HEK293 (cell line): ENCODE measurements around the gene IL6R.

Source experiments
- MZF1 ChIP-seq: fragments of 450-650 bp; formaldehyde crosslinking; IDR thresholded peaks from 2 replicates; pipeline ENCODE4 v1.5.1; 2017; ENCODE audit warnings: missing biosample characterization, missing genetic modification characterization, borderline replicate concordance
- SALL2 ChIP-seq: fragments of 450-650 bp; formaldehyde crosslinking; IDR thresholded peaks from 2 replicates; pipeline ENCODE4 v1.5.0; 2017; ENCODE audit warnings: missing biosample characterization, mild to moderate bottlenecking, missing genetic modification characterization, borderline replicate concordance
- ZFP69B ChIP-seq: fragments of 450-650 bp; formaldehyde crosslinking; IDR thresholded peaks from 2 replicates; pipeline ENCODE4 v1.5.1; 2016; ENCODE audit warnings: missing biosample characterization, missing genetic modification characterization
- ZNF112 ChIP-seq: fragments of 450-650 bp; formaldehyde crosslinking; IDR thresholded peaks from 2 replicates; pipeline ENCODE4 v1.5.0; 2017; ENCODE audit warnings: missing biosample characterization, missing genetic modification characterization
- ZNF175 ChIP-seq: fragments of 450-650 bp; formaldehyde crosslinking; IDR thresholded peaks from 2 replicates; pipeline ENCODE4 v1.5.1; 2016; ENCODE audit warnings: missing biosample characterization, missing genetic modification characterization
- ZNF366 ChIP-seq: fragments of 450-650 bp; formaldehyde crosslinking; conservative IDR thresholded peaks from 2 replicates; pipeline ENCODE4 v1.5.1; 2016; ENCODE audit warnings: missing biosample characterization, missing genetic modification characterization
- ZNF529 ChIP-seq: fragments of 450-650 bp; formaldehyde crosslinking; IDR thresholded peaks from 2 replicates; pipeline ENCODE4 v1.5.1; 2017; ENCODE audit warnings: missing genetic modification characterization, missing biosample characterization; ENCODE audit not compliant: insufficient replicate concordance
- ZNF558 ChIP-seq: fragments of 450-650 bp; formaldehyde crosslinking; IDR thresholded peaks from 2 replicates; pipeline ENCODE4 v1.5.1; 2016; ENCODE audit warnings: missing biosample characterization, missing genetic modification characterization
- ZNF610 ChIP-seq: fragments of 450-650 bp; formaldehyde crosslinking; IDR thresholded peaks from 2 replicates; pipeline ENCODE4 v1.5.1; 2016; ENCODE audit warnings: missing biosample characterization, missing genetic modification characterization, borderline replicate concordance
- ZNF626 ChIP-seq: fragments of 450-650 bp; sonication (Bioruptor Pico); formaldehyde crosslinking; IDR thresholded peaks from 2 replicates; pipeline ENCODE4 v1.5.1; 2018; ENCODE audit warnings: missing biosample characterization, missing genetic modification characterization, inconsistent platforms
- ZNF76 ChIP-seq: fragments of 450-650 bp; formaldehyde crosslinking; IDR thresholded peaks from 2 replicates; pipeline ENCODE4; 2016; ENCODE audit warnings: low read depth, missing biosample characterization, missing genetic modification characterization, borderline replicate concordance
- ZNF768 ChIP-seq: fragments of 450-650 bp; formaldehyde crosslinking; IDR thresholded peaks from 2 replicates; pipeline ENCODE4 v1.5.1; 2018; ENCODE audit warnings: missing biosample characterization, mild to moderate bottlenecking, missing genetic modification characterization
- ZSCAN30 ChIP-seq: fragments of 450-650 bp; IDR thresholded peaks from 2 replicates; pipeline ENCODE4 v1.5.1; 2018; ENCODE audit warnings: missing biosample characterization, mild to moderate bottlenecking, missing genetic modification characterization, moderate library complexity
- ZXDB ChIP-seq: fragments of 450-650 bp; formaldehyde crosslinking; IDR thresholded peaks from 2 replicates; pipeline ENCODE4 v1.5.1; 2016; ENCODE audit warnings: missing biosample characterization, missing genetic modification characterization
- TF ChIP-seq, protein P1 (sequence below): fragments of 450-650 bp; formaldehyde crosslinking; IDR thresholded peaks from 2 replicates; pipeline ENCODE4 v1.5.1; 2017; ENCODE audit warnings: missing biosample characterization, missing genetic modification characterization
- TF ChIP-seq, protein P2 (sequence below): fragments of 450-650 bp; formaldehyde crosslinking; IDR thresholded peaks from 2 replicates; pipeline ENCODE4 v1.5.1; 2016; ENCODE audit warnings: missing biosample characterization, missing genetic modification characterization
- TF ChIP-seq, protein P3 (sequence below): fragments of 450-650 bp; formaldehyde crosslinking; IDR thresholded peaks from 2 replicates; pipeline ENCODE4 v1.5.1; 2016; ENCODE audit warnings: missing biosample characterization, missing genetic modification characterization
- TF ChIP-seq, protein P4 (sequence below): fragments of 450-650 bp; formaldehyde crosslinking; IDR thresholded peaks from 2 replicates; pipeline ENCODE4 v1.5.1; 2016; ENCODE audit warnings: missing biosample characterization, missing genetic modification characterization
- TF ChIP-seq, protein P5 (sequence below): fragments of 450-650 bp; formaldehyde crosslinking; IDR thresholded peaks from 2 replicates; pipeline ENCODE4 v1.5.1; 2016; ENCODE audit warnings: missing biosample characterization, missing genetic modification characterization
- TF ChIP-seq, protein P6 (sequence below): fragments of 450-650 bp; formaldehyde crosslinking; IDR thresholded peaks from 2 replicates; pipeline ENCODE4 v1.5.1; 2016; ENCODE audit warnings: missing biosample characterization, missing genetic modification characterization
- TF ChIP-seq, protein P7 (sequence below): fragments of 450-650 bp; formaldehyde crosslinking; conservative IDR thresholded peaks from 2 replicates; pipeline ENCODE4 v1.5.1; 2016; ENCODE audit warnings: low read depth, missing biosample characterization, missing genetic modification characterization
- TF ChIP-seq, protein P8 (sequence below): fragments of 450-650 bp; formaldehyde crosslinking; IDR thresholded peaks from 2 replicates; pipeline ENCODE4 v1.5.1; 2016; ENCODE audit warnings: missing biosample characterization, missing genetic modification characterization

Gene IL6R

DNA sequence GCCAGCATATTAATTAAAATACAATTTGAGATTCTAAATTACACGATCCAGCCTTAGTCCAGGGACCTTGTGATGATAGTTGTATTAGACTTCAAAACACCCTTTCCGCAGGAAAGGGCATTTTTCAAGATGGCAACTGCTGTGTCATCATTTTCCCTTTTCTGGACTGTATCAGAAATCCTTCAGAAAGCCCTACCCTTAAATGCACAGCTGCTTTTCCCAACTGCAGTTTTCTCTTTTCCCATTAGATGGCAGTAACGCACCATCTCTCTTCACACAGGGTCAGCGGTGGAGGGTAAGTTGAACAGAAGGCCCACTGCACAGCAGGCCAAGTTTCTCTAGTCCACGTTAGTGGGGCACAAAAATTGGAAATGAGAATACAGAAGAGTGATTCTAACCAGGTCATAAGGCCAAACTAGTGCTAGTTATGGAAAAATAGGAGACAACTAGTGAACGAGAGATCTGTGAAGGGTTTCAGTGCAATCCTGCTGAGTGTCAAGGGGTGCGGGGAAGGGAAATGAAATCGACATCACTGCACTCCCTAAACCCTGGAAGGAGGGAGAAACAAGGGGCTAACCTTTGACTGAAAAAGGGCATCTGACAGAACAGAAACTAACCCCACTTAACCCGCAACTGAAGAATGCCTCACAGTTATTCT, 74.8 kb downstream of the IL6R start (continued):
- TF ChIP-seq, protein P1, sequence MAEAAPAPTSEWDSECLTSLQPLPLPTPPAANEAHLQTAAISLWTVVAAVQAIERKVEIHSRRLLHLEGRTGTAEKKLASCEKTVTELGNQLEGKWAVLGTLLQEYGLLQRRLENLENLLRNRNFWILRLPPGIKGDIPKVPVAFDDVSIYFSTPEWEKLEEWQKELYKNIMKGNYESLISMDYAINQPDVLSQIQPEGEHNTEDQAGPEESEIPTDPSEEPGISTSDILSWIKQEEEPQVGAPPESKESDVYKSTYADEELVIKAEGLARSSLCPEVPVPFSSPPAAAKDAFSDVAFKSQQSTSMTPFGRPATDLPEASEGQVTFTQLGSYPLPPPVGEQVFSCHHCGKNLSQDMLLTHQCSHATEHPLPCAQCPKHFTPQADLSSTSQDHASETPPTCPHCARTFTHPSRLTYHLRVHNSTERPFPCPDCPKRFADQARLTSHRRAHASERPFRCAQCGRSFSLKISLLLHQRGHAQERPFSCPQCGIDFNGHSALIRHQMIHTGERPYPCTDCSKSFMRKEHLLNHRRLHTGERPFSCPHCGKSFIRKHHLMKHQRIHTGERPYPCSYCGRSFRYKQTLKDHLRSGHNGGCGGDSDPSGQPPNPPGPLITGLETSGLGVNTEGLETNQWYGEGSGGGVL (tag by site-specific recombination): no peak
- TF ChIP-seq ZNF112: no peak
- TF ChIP-seq, protein P2, sequence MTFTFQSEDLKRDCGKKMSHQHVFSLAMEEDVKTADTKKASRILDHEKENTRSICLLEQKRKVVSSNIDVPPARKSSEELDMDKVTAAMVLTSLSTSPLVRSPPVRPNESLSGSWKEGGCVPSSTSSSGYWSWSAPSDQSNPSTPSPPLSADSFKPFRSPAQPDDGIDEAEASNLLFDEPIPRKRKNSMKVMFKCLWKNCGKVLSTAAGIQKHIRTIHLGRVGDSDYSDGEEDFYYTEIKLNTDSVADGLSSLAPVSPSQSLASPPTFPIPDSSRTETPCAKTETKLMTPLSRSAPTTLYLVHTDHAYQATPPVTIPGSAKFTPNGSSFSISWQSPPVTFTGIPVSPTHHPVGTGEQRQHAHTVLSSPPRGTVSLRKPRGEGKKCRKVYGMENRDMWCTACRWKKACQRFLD: no peak
- TF ChIP-seq, protein P3, sequence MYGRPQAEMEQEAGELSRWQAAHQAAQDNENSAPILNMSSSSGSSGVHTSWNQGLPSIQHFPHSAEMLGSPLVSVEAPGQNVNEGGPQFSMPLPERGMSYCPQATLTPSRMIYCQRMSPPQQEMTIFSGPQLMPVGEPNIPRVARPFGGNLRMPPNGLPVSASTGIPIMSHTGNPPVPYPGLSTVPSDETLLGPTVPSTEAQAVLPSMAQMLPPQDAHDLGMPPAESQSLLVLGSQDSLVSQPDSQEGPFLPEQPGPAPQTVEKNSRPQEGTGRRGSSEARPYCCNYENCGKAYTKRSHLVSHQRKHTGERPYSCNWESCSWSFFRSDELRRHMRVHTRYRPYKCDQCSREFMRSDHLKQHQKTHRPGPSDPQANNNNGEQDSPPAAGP (tag by site-specific recombination): 0 out of 2 replicates have a peak, but pooled peaks have one; percentile 34
- no peak for TF ChIP-seq ZFP69B (tag by site-specific recombination)
- TF ChIP-seq ZNF529 (tag by site-specific recombination): no peak
- peak; percentile 75; the same call in 1 of the 2 replicates for TF ChIP-seq ZNF768 (tag by site-specific recombination)
- TF ChIP-seq SALL2 (tag by site-specific recombination): no peak
- TF ChIP-seq ZSCAN30 (tag by site-specific recombination): peak; percentile 73; the same call in 1 of the 2 replicates
- no peak for TF ChIP-seq ZNF175 (tag by site-specific recombination)
- TF ChIP-seq MZF1 (tag by site-specific recombination): no peak
- no peak for TF ChIP-seq ZNF610 (tag by site-specific recombination)
- no peak for TF ChIP-seq ZNF76
- TF ChIP-seq ZNF558 (tag by site-specific recombination): no peak; the same call in 1 of the 2 replicates
- TF ChIP-seq, protein P4, sequence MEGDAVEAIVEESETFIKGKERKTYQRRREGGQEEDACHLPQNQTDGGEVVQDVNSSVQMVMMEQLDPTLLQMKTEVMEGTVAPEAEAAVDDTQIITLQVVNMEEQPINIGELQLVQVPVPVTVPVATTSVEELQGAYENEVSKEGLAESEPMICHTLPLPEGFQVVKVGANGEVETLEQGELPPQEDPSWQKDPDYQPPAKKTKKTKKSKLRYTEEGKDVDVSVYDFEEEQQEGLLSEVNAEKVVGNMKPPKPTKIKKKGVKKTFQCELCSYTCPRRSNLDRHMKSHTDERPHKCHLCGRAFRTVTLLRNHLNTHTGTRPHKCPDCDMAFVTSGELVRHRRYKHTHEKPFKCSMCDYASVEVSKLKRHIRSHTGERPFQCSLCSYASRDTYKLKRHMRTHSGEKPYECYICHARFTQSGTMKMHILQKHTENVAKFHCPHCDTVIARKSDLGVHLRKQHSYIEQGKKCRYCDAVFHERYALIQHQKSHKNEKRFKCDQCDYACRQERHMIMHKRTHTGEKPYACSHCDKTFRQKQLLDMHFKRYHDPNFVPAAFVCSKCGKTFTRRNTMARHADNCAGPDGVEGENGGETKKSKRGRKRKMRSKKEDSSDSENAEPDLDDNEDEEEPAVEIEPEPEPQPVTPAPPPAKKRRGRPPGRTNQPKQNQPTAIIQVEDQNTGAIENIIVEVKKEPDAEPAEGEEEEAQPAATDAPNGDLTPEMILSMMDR: peak; percentile 64; the same call in 1 of the 2 replicates
- TF ChIP-seq, protein P5, sequence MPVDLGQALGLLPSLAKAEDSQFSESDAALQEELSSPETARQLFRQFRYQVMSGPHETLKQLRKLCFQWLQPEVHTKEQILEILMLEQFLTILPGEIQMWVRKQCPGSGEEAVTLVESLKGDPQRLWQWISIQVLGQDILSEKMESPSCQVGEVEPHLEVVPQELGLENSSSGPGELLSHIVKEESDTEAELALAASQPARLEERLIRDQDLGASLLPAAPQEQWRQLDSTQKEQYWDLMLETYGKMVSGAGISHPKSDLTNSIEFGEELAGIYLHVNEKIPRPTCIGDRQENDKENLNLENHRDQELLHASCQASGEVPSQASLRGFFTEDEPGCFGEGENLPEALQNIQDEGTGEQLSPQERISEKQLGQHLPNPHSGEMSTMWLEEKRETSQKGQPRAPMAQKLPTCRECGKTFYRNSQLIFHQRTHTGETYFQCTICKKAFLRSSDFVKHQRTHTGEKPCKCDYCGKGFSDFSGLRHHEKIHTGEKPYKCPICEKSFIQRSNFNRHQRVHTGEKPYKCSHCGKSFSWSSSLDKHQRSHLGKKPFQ (tag by site-specific recombination): no peak
- TF ChIP-seq, protein P6, sequence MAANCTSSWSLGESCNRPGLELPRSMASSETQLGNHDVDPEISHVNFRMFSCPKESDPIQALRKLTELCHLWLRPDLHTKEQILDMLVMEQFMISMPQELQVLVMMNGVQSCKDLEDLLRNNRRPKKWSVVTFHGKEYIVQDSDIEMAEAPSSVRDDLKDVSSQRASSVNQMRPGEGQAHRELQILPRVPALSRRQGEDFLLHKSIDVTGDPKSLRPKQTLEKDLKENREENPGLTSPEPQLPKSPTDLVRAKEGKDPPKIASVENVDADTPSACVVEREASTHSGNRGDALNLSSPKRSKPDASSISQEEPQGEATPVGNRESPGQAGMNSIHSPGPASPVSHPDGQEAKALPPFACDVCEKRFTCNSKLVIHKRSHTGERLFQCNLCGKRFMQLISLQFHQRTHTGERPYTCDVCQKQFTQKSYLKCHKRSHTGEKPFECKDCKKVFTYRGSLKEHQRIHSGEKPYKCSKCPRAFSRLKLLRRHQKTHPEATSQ: no peak
- TF ChIP-seq ZNF366 (tag by site-specific recombination): no peak
- no peak for TF ChIP-seq ZXDB (tag by site-specific recombination)
- TF ChIP-seq, protein P7, sequence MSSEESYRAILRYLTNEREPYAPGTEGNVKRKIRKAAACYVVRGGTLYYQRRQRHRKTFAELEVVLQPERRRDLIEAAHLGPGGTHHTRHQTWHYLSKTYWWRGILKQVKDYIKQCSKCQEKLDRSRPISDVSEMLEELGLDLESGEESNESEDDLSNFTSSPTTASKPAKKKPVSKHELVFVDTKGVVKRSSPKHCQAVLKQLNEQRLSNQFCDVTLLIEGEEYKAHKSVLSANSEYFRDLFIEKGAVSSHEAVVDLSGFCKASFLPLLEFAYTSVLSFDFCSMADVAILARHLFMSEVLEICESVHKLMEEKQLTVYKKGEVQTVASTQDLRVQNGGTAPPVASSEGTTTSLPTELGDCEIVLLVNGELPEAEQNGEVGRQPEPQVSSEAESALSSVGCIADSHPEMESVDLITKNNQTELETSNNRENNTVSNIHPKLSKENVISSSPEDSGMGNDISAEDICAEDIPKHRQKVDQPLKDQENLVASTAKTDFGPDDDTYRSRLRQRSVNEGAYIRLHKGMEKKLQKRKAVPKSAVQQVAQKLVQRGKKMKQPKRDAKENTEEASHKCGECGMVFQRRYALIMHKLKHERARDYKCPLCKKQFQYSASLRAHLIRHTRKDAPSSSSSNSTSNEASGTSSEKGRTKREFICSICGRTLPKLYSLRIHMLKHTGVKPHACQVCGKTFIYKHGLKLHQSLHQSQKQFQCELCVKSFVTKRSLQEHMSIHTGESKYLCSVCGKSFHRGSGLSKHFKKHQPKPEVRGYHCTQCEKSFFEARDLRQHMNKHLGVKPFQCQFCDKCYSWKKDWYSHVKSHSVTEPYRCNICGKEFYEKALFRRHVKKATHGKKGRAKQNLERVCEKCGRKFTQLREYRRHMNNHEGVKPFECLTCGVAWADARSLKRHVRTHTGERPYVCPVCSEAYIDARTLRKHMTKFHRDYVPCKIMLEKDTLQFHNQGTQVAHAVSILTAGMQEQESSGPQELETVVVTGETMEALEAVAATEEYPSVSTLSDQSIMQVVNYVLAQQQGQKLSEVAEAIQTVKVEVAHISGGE (tag by site-specific recombination): no peak
- TF ChIP-seq ZNF626 (tag by site-specific recombination): no peak
- TF ChIP-seq, protein P8, sequence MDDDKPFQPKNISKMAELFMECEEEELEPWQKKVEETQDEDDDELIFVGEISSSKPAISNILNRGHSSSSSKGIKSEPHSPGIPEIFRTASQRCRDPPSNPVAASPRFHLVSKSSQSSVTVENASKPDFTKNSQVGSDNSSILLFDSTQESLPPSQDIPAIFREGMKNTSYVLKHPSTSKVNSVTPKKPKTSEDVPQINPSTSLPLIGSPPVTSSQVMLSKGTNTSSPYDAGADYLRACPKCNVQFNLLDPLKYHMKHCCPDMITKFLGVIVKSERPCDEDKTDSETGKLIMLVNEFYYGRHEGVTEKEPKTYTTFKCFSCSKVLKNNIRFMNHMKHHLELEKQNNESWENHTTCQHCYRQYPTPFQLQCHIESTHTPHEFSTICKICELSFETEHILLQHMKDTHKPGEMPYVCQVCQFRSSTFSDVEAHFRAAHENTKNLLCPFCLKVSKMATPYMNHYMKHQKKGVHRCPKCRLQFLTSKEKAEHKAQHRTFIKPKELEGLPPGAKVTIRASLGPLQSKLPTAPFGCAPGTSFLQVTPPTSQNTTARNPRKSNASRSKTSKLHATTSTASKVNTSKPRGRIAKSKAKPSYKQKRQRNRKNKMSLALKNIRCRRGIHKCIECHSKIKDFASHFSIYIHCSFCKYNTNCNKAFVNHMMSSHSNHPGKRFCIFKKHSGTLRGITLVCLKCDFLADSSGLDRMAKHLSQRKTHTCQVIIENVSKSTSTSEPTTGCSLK (tag by site-specific recombination): no peak
